Right lobe of liver (tissue), 6 donors: ENCODE measurements around the gene IL4I1. TPM values are rescaled to one million over a fixed set of nuclear protein-coding genes. Genes with fewer than 3 reads are reported as not detected.

Experiments used
- ATAC-seq, 4 donors: fragments of 200-7000 bp; cut with Tn5 transposase; one replicate each; pipeline ENCODE4 v1.9.1; 2020; ENCODE audit warnings: mild to moderate bottlenecking in 4 of 4, moderate library complexity in 4 of 4
- DNase-seq, 3 donors: peaks; one replicate each; pipeline ENCODE4 v3.0.0-alpha.2; 2020
- H3K27ac ChIP-seq, 3 donors: fragments of 200-600 bp; one replicate each; pipeline ENCODE4 v1.8.0; 2022
- H3K27me3 ChIP-seq, 2 donors: fragments of 200-600 bp; one replicate each; pipeline ENCODE4 v1.8.0; 2022
- H3K36me3 ChIP-seq, 4 donors: fragments of 200-600 bp; sonication (generic) in 1 of 4; one replicate each; pipeline versions ENCODE4 v1.5.1 to v1.8.0; 2017 to 2022; ENCODE audit warnings: control low read depth in 1 of 4
- H3K4me1 ChIP-seq, 4 donors: fragments of 200-600 bp; sonication (generic) in 1 of 4; one replicate each; pipeline versions ENCODE4 v1.5.1 to v1.8.0; 2017 to 2022; ENCODE audit warnings: control low read depth in 1 of 4
- H3K4me3 ChIP-seq, 3 donors: fragments of 200-600 bp; one replicate each; pipeline ENCODE4 v1.8.0; 2022
- H3K9me3 ChIP-seq, 4 donors: fragments of 200-600 bp; sonication (generic) in 1 of 4; one replicate each; pipeline versions ENCODE4 v1.5.1 to v1.8.0; 2017 to 2022; ENCODE audit warnings: control low read depth in 1 of 4
- CTCF ChIP-seq, 4 donors: fragments of 200-600 bp in 3 of 4; fragments of 450-650 bp in 1 of 4; IDR thresholded peaks; one replicate each; pipeline versions ENCODE4 v1.5.1 to v1.8.0; 2016 to 2022; ENCODE audit warnings: antibody characterized with exemption in 4 of 4, mild to moderate bottlenecking in 2 of 4
- POLR2A ChIP-seq: fragments of 450-650 bp; IDR thresholded peaks from one replicate; pipeline ENCODE4 v1.6.1; 2017; ENCODE audit warnings: antibody characterized with exemption, mild to moderate bottlenecking
- WGBS: methylation state at CpG from one replicate; pipeline ENCODE4 v1.1.6; 2018; ENCODE audit warnings: low coverage, low lambda C conversion rate; ENCODE audit not compliant: insufficient coverage; ENCODE audit errors: missing lambda C conversion rate; 5-methylcytosine and 5-hydroxymethylcytosine counted together
- intact Hi-C, 2 donors: fragments of 100-400 bp; cut with DNase I; formaldehyde crosslinking; loops; one replicate each; pipeline versions ENCODE4 v1.11.2 to v1.14.1; 2022
- total RNA-seq, 6 experiments: library from RNA; depleted of rRNA in 2 of 6; stranded (reverse); fragments of >200 nt in 2 of 6; fragmentation: NEBNext Ultra II Directional in 3 of 6; extraction: Animal tissue kit (Norgen Biotek cat#: 25700) in 3 of 6; gene quantifications; one replicate each; pipeline versions ENCODE4 v1.1.0 to v1.2.4, GENCODE V29; 2016 to 2023
- donor health status: DM: no; HTN: yes; CAD: no.
- donor health status: DM: no; HTN: no; CAD: no.
- donor health status: DM: no; HTN: no; CAD: no.
- donor health status: DM: no; HTN: yes; CAD: no.
- donor health status: DM: no; HTN: yes; CAD: no.

The IL4I1 gene
- total RNA-seq, 6 experiments from 2014 or later: 0.56 to 4.2 (median 1.0) TPM; not detected in 3

- TF ChIP-seq POLR2A: no peak
- no peak for TF ChIP-seq CTCF (IDR thresholded peaks at IDR 0.05)
- DNase-seq: peak; percentile 25 to 55 (median 47)
- intact Hi-C loops: no loop called here
- Histone ChIP-seq H3K27me3 (no peaks in the 10 kb centered on the region), H3K4me1 (peaks cover 0 to 15% (median 6%) of the 10 kb centered on the region in 4 donors), H3K9me3 (no peaks in the 10 kb centered on the region), H3K36me3 (peaks cover 3 to 37% (median 6%) of the 10 kb centered on the region in 4 donors), H3K27ac (no peak overlapping the region), H3K4me3 (no peak overlapping the region)
- no peak for ATAC-seq
- 76% methylated on average over 2 of the region's 13 CpGs for WGBS
Observed at GRCh38 chr19:49861107-49861506, 35.6 kb downstream of the IL4I1 start.

- Histone ChIP-seq H3K36me3 (peaks cover 3 to 37% (median 6%) of the 10 kb centered on the region in 4 donors), H3K9me3 (no peaks in the 10 kb centered on the region), H3K27me3 (no peaks in the 10 kb centered on the region), H3K4me3 (no peak overlapping the region), H3K4me1 (peaks cover 0 to 10% (median under 1%) of the 10 kb centered on the region in 4 donors), H3K27ac (no peak overlapping the region)
- ATAC-seq (no peak), DNase-seq (peak in 2 of 3 donors; percentile 46 to 48)
- TF ChIP-seq CTCF (IDR thresholded peaks at IDR 0.05): no peak
- no peak for TF ChIP-seq POLR2A
- intact Hi-C loops: no loop called here
- WGBS: 59% methylated on average over 7 of the region's 17 CpGs
Observed at GRCh38 chr19:49860336-49861102, 36.2 kb downstream of the IL4I1 start.

GRCh38 chr19:49859682-49860335, 36.9 kb downstream of the IL4I1 start:
- DNase-seq: peak in 2 of 3 donors; percentile 45 to 51
- 17% methylated on average over 1 of the region's 22 CpGs for WGBS
- Histone ChIP-seq H3K36me3 (peaks cover 3 to 44% (median 5%) of the 10 kb centered on the region in 4 donors), H3K9me3 (no peaks in the 10 kb centered on the region), H3K27me3 (no peaks in the 10 kb centered on the region), H3K4me3 (no peak overlapping the region), H3K4me1 (peaks cover 0 to 2% (median 0%) of the 10 kb centered on the region in 4 donors), H3K27ac (no peak overlapping the region)
- no peak for ATAC-seq
- intact Hi-C loops: no loop called here
- no peak for TF ChIP-seq POLR2A
- TF ChIP-seq CTCF (IDR thresholded peaks at IDR 0.05): no peak

- Histone ChIP-seq H3K36me3 (peaks cover 0 to 43% (median 4%) of the 10 kb centered on the region in 4 donors), H3K27ac (no peak overlapping the region), H3K4me3 (no peak overlapping the region), H3K9me3 (no peaks in the 10 kb centered on the region), H3K27me3 (no peaks in the 10 kb centered on the region), H3K4me1 (peaks cover 0 to 3% (median 0%) of the 10 kb centered on the region in 4 donors)
- intact Hi-C loops: no loop called here
- 95% methylated on average over 11 of the region's 37 CpGs for WGBS
- DNase-seq: peak; percentile 32 to 52 (median 50)
- TF ChIP-seq POLR2A: no peak
- no peak for TF ChIP-seq CTCF (IDR thresholded peaks at IDR 0.05)
- no peak for ATAC-seq
Observed at GRCh38 chr19:49858088-49858985, 38.4 kb downstream of the IL4I1 start.
